ENCODE data around the gene LARP4B. TPM values are rescaled to one million over a fixed set of nuclear protein-coding genes. Genes with fewer than 3 reads are reported as not detected.

Gene LARP4B
- 27.4 and 33.3 TPM in 2 replicates for total RNA-seq

DNA sequence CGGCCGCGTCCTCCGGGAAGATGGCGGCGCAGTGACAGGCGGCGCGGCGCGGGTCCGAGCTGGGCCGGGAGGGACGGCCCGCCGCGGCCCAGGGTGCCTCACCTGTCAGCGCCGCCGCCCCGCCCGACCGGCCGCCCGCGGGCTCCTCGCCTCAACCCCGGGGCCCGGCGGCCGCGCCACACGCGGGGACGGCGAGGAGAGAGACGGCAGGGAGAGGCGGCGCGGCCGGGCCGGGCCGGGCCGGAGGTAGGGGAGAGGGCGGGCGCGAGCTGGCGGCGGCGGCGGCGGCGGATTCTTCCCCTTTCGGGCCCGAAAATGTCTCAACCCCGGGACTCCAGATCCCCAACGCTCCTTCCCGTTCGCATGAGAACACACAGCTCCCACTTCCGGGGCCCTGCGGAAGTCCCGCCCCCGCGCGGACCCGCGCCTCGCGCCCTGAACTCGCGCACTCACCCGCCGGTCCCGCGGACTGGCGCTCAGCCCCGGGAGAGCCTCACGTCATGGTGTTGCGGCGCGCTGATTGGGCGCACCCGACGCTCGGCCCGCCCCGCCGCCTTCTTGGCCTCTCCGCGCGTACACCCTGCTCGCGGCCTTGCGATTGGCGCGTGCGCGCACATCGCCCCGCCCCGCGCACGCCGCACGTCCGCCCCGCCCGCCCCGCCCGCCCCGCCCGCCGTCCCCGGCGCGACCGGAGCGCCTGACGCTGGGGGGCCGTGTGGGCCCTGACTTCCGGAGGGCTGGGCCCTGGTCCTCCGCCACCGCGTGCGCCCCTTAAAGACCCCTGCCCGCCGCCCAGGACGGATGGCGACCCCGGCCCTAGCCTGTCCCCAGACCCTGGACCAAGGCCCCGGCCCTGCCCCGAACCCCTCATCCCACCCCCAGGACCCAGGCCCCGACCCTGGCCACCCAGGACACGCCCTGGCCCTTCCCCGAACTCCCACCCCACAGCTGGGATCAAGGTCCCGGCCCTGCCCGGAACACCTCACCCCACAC lies at the start of gene LARP4B:
TSS of gene LARP4B (minus strand) at position 380 of the 993 bp plus-strand sequence. CDS start 45,984 bp downstream, outside the sequence.

Other genes with a start within 250 kb of the LARP4B start
- 2.0 and 3.5 TPM in 2 replicates for gene DIP2C, start 242.0 kb downstream of the LARP4B start, total RNA-seq
- 24.4 and 42.6 TPM in 2 replicates for gene GTPBP4, start 56.7 kb upstream of the LARP4B start, total RNA-seq
- not detected in 2 replicates for gene IDI2, start 94.2 kb upstream of the LARP4B start, total RNA-seq
- 117 and 139 TPM in 2 replicates for gene IDI1, start 117.4 kb upstream of the LARP4B start, total RNA-seq
- gene WDR37, start 124.7 kb upstream of the LARP4B start, total RNA-seq: 9.3 and 10.6 TPM in 2 replicates